Measurements from ENCODE around the gene PDZD4.

PDZD4 gene

DNA sequence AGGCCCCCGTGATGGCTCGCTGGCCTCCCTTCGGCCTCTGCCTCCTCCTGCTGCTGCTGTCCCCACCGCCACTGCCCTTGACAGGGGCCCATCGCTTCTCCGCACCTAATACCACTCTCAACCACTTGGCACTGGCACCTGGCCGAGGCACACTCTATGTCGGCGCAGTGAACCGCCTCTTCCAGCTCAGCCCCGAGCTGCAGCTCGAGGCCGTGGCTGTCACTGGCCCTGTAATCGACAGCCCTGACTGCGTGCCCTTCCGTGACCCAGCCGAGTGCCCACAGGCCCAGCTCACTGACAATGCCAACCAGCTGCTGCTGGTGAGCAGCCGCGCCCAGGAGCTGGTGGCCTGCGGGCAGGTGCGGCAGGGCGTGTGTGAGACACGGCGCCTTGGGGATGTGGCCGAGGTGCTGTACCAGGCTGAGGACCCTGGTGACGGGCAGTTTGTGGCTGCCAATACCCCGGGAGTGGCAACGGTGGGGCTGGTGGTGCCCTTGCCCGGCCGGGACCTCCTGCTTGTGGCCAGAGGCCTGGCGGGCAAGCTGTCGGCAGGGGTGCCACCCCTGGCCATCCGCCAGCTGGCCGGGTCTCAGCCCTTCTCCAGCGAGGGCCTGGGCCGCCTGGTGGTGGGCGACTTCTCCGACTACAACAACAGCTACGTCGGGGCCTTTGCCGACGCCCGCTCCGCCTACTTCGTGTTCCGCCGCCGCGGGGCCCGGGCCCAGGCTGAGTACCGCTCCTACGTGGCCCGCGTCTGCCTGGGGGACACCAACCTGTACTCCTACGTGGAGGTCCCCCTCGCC, 63.3 kb downstream of the PDZD4 start:
- no peaks in the 10 kb centered on the region for H4K20me1 ChIP-seq (ENCODE audit: insufficient read depth, low read length)
- H3K36me3 ChIP-seq (replicated peaks; ENCODE audit: low read depth, low read length) = no peaks in the 10 kb centered on the region
- no peak overlapping the region for H3K27ac ChIP-seq (ENCODE audit: low read length)
- TF ChIP-seq, protein P1, sequence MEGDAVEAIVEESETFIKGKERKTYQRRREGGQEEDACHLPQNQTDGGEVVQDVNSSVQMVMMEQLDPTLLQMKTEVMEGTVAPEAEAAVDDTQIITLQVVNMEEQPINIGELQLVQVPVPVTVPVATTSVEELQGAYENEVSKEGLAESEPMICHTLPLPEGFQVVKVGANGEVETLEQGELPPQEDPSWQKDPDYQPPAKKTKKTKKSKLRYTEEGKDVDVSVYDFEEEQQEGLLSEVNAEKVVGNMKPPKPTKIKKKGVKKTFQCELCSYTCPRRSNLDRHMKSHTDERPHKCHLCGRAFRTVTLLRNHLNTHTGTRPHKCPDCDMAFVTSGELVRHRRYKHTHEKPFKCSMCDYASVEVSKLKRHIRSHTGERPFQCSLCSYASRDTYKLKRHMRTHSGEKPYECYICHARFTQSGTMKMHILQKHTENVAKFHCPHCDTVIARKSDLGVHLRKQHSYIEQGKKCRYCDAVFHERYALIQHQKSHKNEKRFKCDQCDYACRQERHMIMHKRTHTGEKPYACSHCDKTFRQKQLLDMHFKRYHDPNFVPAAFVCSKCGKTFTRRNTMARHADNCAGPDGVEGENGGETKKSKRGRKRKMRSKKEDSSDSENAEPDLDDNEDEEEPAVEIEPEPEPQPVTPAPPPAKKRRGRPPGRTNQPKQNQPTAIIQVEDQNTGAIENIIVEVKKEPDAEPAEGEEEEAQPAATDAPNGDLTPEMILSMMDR (IDR thresholded peaks at IDR 0.05; ENCODE audit: low read depth, low read length) = no peak
- no peak for TF ChIP-seq EZH2phosphoT487 (IDR thresholded peaks at IDR 0.05; ENCODE audit: low read depth)
- no peak overlapping the region for H3K4me2 ChIP-seq (ENCODE audit: low read length)
- no peak overlapping the region for H2AFZ ChIP-seq (ENCODE audit: low read depth, low read length)
- no peak overlapping the region for H3K4me3 ChIP-seq (ENCODE audit: low read length)
- no peaks in the 10 kb centered on the region for H3K79me2 ChIP-seq (ENCODE audit: low read length)
- peaks cover 13% of the 10 kb centered on the region; the same call in 1 of the 2 replicates for H3K4me1 ChIP-seq (ENCODE audit: low read length)
- H3K27me3 ChIP-seq (ENCODE audit: low read depth, low read length) = no peaks in the 10 kb centered on the region
- no peak overlapping the region for H3K9ac ChIP-seq (ENCODE audit: low read length)
- H3K9me3 ChIP-seq (ENCODE audit: insufficient read depth, low read length) = no peaks in the 10 kb centered on the region

- H3K27me3 ChIP-seq (ENCODE audit: low read depth, low read length) = no peaks in the 10 kb centered on the region
- H3K9ac ChIP-seq (ENCODE audit: low read length) = peak overlapping the region; percentile 30; the same call in 1 of the 2 replicates
- no peaks in the 10 kb centered on the region for H3K79me2 ChIP-seq (ENCODE audit: low read length)
- no peaks in the 10 kb centered on the region for H3K36me3 ChIP-seq (replicated peaks; ENCODE audit: low read depth, low read length)
- peaks cover 13% of the 10 kb centered on the region; the same call in 1 of the 2 replicates for H3K4me1 ChIP-seq (ENCODE audit: low read length)
- TF ChIP-seq, protein P1 (IDR thresholded peaks at IDR 0.05; ENCODE audit: low read depth, low read length) = no peak
- no peak for TF ChIP-seq EZH2phosphoT487 (IDR thresholded peaks at IDR 0.05; ENCODE audit: low read depth)
- H2AFZ ChIP-seq (ENCODE audit: low read depth, low read length) = no peak overlapping the region
- no peaks in the 10 kb centered on the region for H4K20me1 ChIP-seq (ENCODE audit: insufficient read depth, low read length)
- H3K27ac ChIP-seq (ENCODE audit: low read length) = no peak overlapping the region
- peak overlapping the region; percentile 56 for H3K4me2 ChIP-seq (ENCODE audit: low read length)
- no peaks in the 10 kb centered on the region for H3K9me3 ChIP-seq (ENCODE audit: insufficient read depth, low read length)
- H3K4me3 ChIP-seq (ENCODE audit: low read length) = peak overlapping the region; percentile 46
These were observed 64.1 kb downstream of the PDZD4 start for GRCh38 chrX:153766098-153766817.

GRCh38 chrX:153765138-153766079, 64.9 kb downstream of the PDZD4 start:
- TF ChIP-seq, protein P1 (IDR thresholded peaks at IDR 0.05; ENCODE audit: low read depth, low read length) = no peak
- TF ChIP-seq EZH2phosphoT487 (IDR thresholded peaks at IDR 0.05; ENCODE audit: low read depth) = no peak
- Histone ChIP-seq H2AFZ (ENCODE audit: low read depth, low read length) (no peak overlapping the region), H3K9me3 (ENCODE audit: insufficient read depth, low read length) (no peaks in the 10 kb centered on the region), H3K27me3 (ENCODE audit: low read depth, low read length) (no peaks in the 10 kb centered on the region), H3K4me2 (ENCODE audit: low read length) (peak overlapping the region; percentile 56; the same call in 1 of the 2 replicates), H3K4me1 (ENCODE audit: low read length) (peaks cover 13% of the 10 kb centered on the region; the same call in 1 of the 2 replicates), H3K27ac (ENCODE audit: low read length) (no peak overlapping the region), H3K9ac (ENCODE audit: low read length) (peak overlapping the region; percentile 30; the same call in 1 of the 2 replicates), H3K36me3 (replicated peaks; ENCODE audit: low read depth, low read length) (no peaks in the 10 kb centered on the region), H3K4me3 (ENCODE audit: low read length) (peak overlapping the region; percentile 46), H4K20me1 (ENCODE audit: insufficient read depth, low read length) (no peaks in the 10 kb centered on the region), H3K79me2 (ENCODE audit: low read length) (no peaks in the 10 kb centered on the region)
